Cardiac muscle cell (in vitro differentiated cells and primary cell): Measurements from ENCODE around the gene EPHA6. TPM values are rescaled to one million over a fixed set of nuclear protein-coding genes. Genes with fewer than 3 reads are reported as not detected.
"Not testable (repeated sequence)": the region's sequence is repeated elsewhere in the genome, so short reads cannot be mapped to it uniquely, and the experiment has no call there.

Experiments
- DNase-seq, 2 donors: peaks; one replicate each; pipeline versions ENCODE4 v3.0.0 to v3.0.0-alpha.2; 2010 to 2017; ENCODE audit warnings: low read depth in 1 of 2, low spot score in 1 of 2
- H3K27ac ChIP-seq: fragments of 200-600 bp; sonication (generic); 2 replicates; pipeline ENCODE4 v1.5.1; 2016
- H3K27me3 ChIP-seq: fragments of 200-600 bp; sonication (generic); 2 replicates; pipeline ENCODE4 v1.6.0; 2016; ENCODE audit warnings: control low read depth
- H3K36me3 ChIP-seq: fragments of 200-600 bp; sonication (generic); 2 replicates; pipeline ENCODE4 v1.5.1; 2016; ENCODE audit warnings: control low read depth
- H3K4me1 ChIP-seq: fragments of 200-600 bp; sonication (generic); 2 replicates; pipeline ENCODE4 v1.8.1; 2017; ENCODE audit warnings: low read depth, mild to moderate bottlenecking, mixed run types
- H3K4me3 ChIP-seq: fragments of 200-600 bp; sonication (generic); 2 replicates; pipeline ENCODE4 v1.5.1; 2016; ENCODE audit warnings: mild to moderate bottlenecking
- H3K9me3 ChIP-seq: fragments of 200-600 bp; sonication (generic); 2 replicates; pipeline ENCODE4 v1.5.1; 2017; ENCODE audit warnings: low read depth, mild to moderate bottlenecking, control low read depth
- polyA plus RNA-seq: library from polyadenylated mRNA; unstranded; fragments of >200 nt; fragmentation: Nextera tagmentation; extraction: Ambion mirVana; gene quantifications from 2 replicates; pipeline ENCODE4 v1.2.1, GENCODE V29; 2016
- total RNA-seq: library from RNA; depleted of rRNA; stranded (reverse); fragments of >200 nt; gene quantifications from 2 replicates; pipeline ENCODE4 v1.2.3, GENCODE V29; 2016
- TF ChIP-seq, protein P1 (sequence below): IDR thresholded peaks from 2 replicates; pipeline ENCODE4 v1.5.1; 2012; ENCODE audit warnings: low read depth, mild to moderate bottlenecking, low read length

The EPHA6 gene
- total and polyA plus RNA-seq, 2 experiments from 2014 or later = 0.15 TPM; not detected in 1

DNA sequence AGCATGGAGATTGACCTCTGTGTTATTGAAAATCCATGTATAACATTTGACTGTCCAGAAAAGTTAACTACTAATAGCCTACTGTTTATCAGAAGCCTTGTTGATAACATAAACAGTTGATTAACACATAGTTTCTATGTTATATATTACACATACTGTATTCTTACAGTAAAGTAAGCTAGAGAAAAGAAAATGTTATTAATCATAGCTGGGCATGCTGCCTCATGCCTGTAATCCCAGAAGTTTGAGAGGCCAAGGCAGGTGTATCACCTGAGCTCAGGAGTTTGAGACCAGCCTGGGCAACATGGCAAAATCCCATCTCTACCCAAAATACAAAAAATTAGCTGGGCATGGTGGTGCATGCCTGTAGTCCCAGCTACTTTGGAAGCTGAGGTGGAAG is 163.3 kb downstream of the EPHA6 start:
- H3K4me1 ChIP-seq = no peaks in the 10 kb centered on the region
- H3K27ac ChIP-seq = no peak overlapping the region
- no peaks in the 10 kb centered on the region for H3K27me3 ChIP-seq
- no peak for DNase-seq
- H3K36me3 ChIP-seq = no peaks in the 10 kb centered on the region
- H3K9me3 ChIP-seq = no peaks in the 10 kb centered on the region
- TF ChIP-seq, protein P1, sequence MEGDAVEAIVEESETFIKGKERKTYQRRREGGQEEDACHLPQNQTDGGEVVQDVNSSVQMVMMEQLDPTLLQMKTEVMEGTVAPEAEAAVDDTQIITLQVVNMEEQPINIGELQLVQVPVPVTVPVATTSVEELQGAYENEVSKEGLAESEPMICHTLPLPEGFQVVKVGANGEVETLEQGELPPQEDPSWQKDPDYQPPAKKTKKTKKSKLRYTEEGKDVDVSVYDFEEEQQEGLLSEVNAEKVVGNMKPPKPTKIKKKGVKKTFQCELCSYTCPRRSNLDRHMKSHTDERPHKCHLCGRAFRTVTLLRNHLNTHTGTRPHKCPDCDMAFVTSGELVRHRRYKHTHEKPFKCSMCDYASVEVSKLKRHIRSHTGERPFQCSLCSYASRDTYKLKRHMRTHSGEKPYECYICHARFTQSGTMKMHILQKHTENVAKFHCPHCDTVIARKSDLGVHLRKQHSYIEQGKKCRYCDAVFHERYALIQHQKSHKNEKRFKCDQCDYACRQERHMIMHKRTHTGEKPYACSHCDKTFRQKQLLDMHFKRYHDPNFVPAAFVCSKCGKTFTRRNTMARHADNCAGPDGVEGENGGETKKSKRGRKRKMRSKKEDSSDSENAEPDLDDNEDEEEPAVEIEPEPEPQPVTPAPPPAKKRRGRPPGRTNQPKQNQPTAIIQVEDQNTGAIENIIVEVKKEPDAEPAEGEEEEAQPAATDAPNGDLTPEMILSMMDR = no peak
- no peak overlapping the region for H3K4me3 ChIP-seq

GRCh38 chr3:96983716-96984115 is 169.3 kb downstream of the EPHA6 start:
- not testable (repeated sequence) for H3K27me3 ChIP-seq, H3K36me3 ChIP-seq, DNase-seq, H3K9me3 ChIP-seq, H3K4me3 ChIP-seq, H3K4me1 ChIP-seq, H3K27ac ChIP-seq

GRCh38 chr3:96986241-96986640 is 171.8 kb downstream of the EPHA6 start:
- no peaks in the 10 kb centered on the region for H3K9me3 ChIP-seq
- H3K4me1 ChIP-seq = no peaks in the 10 kb centered on the region
- TF ChIP-seq, protein P1 = no peak
- H3K27ac ChIP-seq = no peak overlapping the region
- no peaks in the 10 kb centered on the region for H3K27me3 ChIP-seq
- no peaks in the 10 kb centered on the region for H3K36me3 ChIP-seq
- no peak overlapping the region for H3K4me3 ChIP-seq
- DNase-seq = no peak

- Histone ChIP-seq H3K4me3 (no peak overlapping the region), H3K36me3 (no peaks in the 10 kb centered on the region), H3K27me3 (no peaks in the 10 kb centered on the region), H3K27ac (no peak overlapping the region), H3K4me1 (peaks cover 4% of the 10 kb centered on the region), H3K9me3 (no peaks in the 10 kb centered on the region)
- TF ChIP-seq, protein P1 = no peak
- DNase-seq = no peak
Measured at GRCh38 chr3:96991231-96991630, 176.8 kb downstream of the EPHA6 start.

- no peak overlapping the region for H3K27ac ChIP-seq
Measured at GRCh38 chr3:96991800-96992365, 177.5 kb downstream of the EPHA6 start.

GRCh38 chr3:96994988-96995387 is 180.6 kb downstream of the EPHA6 start:
- Histone ChIP-seq H3K9me3 (no peaks in the 10 kb centered on the region), H3K27me3 (no peaks in the 10 kb centered on the region), H3K4me3 (no peak overlapping the region), H3K4me1 (peaks cover 4% of the 10 kb centered on the region), H3K36me3 (no peaks in the 10 kb centered on the region), H3K27ac (no peak overlapping the region)
- DNase-seq = no peak
- TF ChIP-seq, protein P1 = no peak

More at GRCh38 chr3:96991800-96992365, 177.5 kb downstream of the EPHA6 start:
- no peak for DNase-seq
- Histone ChIP-seq H3K4me3 (no peak overlapping the region), H3K9me3 (no peaks in the 10 kb centered on the region), H3K36me3 (no peaks in the 10 kb centered on the region), H3K27me3 (no peaks in the 10 kb centered on the region), H3K4me1 (peaks cover 4% of the 10 kb centered on the region)
- TF ChIP-seq, protein P1 = no peak
